NCI-H2107 treated with DMSO at 0.1 percent for 48 hours (cell line): ENCODE measurements around the gene SEC31A.

Experiments
- DNase-seq: peaks from one replicate; lab custom pipeline; 2025; ENCODE audit not compliant: unreplicated experiment; lab: John Stamatoyannopoulos, UW

The SEC31A gene

DNA sequence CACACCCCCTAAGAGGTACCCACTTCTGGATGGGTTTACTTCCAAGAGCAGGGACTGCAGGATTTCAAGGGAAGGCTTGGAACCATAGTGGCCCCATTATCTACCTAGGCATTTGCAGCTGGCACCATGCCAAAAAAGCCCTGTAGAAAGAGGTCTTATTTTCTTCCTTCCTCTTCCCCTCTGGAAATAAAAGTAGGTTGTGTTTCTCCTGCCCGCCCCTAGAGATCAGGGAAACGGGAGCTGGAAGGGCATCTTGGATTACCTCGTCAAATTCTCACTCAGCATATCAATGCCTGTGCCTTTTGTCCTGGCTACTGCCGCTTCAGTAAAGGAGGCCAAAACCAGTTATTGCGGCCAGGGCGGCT, 93.9 kb downstream of the SEC31A start:
- DNase-seq = no peak

DNA sequence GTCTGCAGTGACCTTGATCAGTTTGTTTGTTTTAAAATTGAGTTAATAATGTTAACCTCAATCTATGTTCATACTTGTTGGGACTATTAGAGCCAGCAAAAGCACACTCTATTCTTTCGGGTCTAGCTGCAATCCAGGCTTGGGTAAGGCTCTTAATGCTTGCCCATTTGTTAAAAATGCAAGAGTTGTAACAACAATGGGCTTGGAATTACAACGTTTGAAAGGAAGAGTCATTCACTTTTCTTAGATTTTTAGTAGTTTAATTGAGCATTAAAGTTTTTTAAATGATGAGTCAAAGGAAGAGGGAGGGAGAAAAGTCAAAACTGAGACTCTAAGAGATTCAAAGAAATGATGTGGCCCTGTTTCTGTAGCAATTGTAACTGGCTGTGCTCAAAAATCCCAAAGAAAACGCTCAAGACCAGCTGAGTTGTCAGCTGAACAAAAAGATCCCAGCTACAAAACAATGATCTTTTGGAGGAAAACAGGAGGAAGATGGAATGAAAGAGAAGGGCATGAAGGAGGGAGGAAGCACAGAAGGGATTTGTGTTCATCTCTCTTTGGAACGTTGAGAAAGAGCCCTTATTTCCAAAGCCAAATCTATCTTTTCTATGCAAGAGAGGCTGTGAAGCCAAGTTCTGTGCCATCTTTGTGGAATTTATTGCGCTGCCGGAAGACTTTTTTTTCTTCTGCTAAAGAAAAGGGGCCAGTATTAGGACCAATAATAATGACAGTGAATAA, 97.9 kb downstream of the SEC31A start:
- DNase-seq = no peak

DNA sequence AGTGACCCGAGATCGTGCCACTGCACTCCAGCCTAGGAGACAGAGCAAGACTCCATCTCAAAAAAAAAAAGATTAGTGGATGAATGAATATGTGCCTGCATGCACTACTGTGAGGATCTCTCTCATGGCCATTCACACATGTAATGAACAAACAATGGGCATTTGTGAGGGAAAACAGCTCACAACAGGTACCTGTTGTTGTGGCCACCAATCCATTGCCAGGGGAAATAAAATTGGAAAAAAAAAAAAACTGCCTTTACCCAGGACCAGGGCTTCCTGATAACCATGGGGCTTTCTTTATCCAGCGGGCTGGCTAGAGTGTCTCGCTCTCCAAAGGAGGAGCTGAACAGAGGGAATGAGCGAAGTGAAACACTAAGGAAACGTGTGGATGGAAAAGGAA, 99.8 kb downstream of the SEC31A start:
- DNase-seq = no peak

DNA sequence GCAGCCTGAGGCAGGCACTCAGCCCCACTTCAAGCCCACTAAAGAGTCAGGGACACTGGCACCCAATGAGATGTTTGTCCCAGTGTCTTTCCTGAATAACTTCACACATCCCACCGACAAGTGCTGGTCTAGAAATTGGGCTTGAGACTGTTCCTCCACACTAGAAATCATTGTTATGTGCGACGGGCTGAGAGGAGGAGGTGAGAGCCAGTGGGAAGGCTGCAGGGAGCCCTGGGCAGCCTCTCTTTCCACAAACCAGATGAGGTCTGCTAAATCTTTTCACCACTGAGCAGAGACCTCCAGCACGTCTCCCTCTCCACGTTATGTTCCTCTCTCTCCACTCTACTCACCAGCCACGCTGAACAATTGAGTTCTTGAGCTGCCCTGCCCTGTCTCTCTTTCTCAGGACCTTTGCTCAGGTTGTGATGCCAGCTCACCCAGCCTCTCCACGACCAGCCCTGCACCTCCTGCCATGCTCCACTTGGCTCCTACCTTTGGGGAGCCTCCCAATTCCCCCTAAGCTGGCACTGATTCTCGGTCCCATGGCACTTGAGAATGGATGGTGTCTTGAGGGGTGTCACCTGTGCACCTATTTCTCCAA, 100.8 kb downstream of the SEC31A start:
- no peak for DNase-seq

DNA sequence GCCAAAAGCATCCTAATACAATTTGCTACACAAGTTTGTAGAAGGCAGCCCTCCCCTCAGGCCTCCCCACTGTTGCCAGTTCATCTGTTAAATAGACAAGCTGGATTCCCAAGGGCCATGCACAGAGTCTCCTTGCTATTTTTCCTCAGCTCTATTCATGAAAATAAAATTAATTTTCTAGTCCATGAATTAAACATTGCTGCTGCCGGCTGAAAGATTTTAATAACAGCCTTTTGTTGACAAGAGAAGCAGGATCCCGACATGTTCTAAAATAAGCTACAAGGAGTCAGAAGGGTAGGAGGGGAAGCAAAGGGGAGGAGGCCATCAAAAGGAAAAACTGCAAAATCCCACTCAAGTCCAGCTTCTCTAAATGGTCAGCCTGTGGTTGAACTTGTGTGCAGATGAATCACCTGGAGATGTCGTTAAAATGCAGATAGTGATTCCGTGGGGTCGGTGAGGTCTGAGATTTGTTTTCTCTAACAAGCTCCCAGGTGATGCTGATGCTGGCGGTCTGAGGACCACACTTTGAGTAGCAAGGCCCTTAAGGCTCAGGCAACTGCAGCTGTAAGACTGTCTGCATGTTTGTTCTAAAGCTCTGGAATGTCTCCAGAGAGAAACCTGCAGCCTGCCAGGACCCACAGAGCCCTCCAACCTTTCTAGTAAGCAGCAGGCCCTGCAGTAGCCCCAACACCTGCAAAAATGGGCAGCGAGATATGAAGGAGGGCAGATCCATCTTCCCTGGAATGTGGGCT, 101.8 kb downstream of the SEC31A start:
- no peak for DNase-seq

DNA sequence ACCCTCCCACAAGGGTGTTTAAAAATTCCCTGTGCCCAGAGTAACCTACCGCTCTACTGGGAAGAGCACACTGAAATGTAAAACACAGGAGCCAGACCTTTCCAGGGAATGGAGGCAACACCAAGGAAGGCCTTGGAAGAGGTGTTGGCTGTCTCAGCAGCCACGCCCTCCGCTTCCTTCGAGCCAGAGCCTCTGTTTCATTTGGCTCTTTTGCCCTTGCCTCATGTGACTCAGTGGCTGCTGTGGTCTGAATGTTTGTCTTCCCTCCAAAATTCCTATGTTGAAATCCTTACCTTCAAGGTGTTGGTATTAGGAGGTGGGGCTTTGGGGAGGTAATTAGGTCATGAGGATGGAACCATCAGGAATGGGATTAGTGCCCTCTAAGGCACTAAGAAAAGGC, 103.6 kb downstream of the SEC31A start:
- no peak for DNase-seq

DNA sequence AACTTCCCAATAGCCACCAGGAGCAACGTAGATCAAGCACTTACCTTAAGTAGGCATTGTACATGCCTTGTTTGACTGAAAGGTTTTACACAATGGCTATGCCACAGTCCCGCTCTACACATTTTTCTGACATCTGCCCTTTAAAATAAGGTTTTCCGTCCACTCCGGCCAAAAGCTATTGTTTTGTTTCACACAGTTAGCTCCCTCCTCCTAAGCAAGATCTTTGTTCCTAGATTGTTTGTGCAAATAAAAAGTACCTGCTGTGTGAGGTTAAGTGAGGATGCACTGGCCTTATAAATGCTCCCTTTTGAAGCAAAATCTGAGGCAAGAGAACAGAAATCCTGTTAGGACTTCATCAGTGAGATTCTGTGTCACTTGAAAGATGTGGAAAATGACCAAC, 104.1 kb downstream of the SEC31A start:
- no peak for DNase-seq

DNA sequence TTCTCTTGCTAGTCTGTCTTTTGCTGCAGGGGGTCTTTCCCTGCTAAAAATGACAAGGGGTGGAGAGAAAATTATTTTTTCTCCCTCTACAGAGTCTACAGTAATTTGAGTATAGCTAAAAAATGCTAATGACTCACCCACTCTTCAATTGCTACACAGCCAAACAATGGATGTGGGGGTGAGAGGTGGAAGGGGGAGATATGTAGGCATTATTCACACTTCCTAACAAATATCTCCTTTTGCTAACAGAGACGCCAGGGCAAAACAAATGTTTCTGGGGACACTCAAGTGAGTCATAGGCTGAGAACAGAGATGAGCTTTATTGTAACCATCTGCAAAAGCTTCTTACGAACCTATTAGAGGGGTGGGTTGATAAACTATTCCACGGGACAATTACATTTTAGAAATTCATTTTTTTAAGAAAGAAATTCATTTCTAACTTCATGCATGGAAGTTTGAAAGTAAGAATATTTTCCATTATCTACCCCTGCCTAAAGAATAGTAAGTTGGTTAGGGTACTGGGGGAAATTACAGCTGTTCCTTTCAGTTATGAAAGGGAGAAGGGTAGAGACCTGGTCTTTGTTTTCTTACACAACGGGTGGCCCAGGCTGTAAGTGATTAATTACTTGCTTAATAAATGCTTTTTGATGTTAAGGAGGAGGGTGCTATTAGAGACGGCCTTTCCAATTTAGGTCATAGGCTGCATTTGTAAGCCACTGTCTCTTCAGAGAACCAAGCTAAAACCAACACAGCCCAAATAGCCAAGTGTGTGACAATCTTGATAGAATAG, 105.1 kb downstream of the SEC31A start:
- DNase-seq = no peak

DNA sequence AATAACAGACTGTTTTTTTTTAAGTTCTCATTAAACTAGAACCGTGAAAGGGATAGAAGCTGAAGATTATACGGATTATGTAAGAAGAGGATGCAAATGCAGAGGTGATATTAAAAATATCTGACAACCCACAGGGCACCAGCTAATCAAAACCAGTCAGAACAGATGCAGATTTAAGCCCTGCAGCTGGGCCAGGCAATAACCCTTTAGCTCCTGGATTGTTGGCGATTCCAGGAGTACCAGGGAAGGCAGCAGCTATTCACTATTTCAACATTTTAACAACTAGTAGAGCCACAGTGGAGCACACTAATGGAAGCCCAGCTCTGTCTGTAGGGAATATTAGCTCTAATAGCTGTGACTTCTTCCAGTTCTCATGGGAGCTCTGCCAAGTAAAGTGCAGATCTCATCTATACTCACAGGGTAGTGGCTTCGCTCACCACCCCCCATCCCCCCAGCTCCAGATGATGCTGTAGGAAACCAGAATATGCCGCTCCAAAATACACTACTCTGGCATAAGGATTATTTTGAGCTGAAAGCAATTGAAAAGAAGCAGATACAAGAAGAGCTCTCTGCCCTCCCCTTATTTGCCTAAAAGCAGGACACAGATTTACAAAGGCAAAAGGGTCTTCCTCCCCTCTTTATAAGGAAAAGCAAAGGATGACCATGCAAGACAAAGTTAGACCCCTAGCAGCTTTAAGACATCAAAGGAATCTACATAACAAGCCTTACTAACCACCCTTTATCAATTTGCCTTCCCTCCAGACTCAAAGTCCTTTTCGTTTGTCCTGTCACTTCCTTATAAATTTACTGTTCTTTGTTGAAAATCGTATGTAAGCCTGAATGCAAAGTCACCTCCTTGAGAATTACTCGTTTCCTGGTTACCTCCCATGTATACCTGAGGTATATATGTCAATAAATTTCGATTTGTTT, 106.0 kb downstream of the SEC31A start:
- DNase-seq = no peak

DNA sequence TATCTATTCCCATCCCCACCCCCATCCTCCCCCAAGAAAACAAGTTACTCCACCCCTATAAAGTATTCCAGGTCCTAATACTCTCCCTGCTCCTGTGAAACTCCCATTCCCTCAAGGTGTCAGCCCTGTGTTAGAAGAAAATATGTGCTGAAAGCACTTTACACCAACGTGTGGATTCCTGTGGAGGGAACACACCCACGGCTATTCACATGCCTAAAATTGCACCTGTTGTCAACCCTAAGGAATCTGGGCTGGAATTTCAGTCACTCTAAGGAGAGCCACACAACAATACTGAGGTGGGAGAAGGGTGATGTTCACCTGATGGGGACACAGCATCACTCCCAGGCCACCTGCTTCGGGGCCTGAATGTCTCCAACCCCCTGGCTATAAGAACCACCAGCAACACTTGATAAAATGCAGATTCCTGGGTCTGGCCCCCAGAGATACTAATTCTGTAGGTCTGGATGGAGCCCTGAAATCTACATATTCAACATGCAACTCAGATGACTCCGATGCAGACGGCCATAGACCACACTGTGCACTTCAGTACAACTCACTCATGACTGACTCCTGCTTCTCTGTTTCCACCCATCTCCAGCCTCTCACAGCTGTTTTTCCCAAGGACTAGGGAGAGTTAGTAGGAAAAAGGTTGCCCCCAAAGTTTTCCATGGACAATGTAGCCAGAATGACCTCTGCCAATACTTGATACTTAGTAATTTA, 108.2 kb downstream of the SEC31A start:
- no peak for DNase-seq

DNA sequence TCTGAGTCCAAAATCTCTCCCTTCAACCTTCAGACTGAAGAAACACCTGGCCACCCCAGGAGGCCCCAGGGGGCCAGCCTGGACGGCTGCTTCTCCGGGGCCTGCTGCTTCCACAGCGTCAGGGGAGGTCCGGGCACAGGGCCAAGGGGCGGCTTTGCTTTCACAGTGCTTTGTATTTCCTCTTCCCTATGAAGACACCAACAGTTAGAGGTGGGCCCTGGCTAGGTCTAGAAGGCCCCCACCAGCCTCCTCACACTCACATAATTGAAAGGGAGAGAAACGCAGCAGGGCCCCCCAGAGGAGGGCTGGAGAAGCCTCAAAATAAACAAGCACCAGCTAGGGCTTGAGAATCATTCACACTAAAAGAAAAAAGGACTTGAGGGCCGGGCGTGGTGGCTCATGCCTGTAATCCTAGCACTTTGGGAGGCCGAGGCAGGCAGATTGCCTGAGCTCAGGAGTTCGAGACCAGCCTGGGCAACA, 110.2 kb downstream of the SEC31A start:
- peak; percentile 76 for DNase-seq

DNA sequence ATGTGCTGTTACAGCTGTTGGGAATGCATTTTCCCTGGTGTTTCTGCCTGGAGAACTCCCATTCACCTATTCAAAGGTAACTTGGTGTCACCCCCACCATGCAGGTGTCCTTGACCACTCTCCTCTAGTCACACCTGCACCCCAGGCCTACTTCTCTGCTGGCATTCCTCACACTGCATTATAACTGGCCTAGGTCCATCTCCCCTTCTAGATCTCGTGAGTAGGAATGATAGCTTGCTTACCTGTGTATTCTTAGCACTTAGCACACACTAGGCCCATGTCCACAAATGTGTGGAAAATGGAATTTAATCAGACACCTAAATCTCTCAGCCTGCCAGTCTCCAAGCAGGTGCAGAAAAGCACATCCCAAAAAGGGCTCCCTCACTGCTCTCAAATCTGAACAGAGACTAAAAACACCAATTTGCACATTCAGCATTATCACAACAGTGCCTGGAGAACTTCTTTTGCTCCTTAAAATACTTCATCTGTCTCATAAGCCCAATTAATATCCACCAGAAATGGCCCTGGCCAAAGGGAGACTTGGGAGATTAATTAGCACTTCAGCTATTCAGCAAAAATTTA, 110.7 kb downstream of the SEC31A start:
- DNase-seq = no peak

DNA sequence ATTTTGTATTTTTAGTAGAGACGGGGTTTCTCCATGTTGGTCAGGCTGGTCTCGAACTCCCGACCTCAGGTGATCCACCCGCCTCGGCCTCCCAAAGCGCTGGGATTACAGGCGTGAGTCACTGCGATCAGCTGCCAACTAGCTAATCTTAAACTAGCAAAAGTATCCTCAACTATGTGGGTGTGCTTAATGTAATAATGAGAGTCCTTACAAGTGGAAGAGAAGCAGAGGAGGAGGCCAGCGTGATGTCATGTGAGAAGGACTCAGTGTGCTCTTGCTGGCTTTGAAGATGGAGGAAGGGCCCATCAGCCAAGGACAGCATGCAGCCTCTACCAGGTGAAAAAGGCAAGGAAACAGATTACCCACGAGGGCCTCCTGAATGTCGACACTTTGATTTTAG, 111.9 kb downstream of the SEC31A start:
- no peak for DNase-seq

DNA sequence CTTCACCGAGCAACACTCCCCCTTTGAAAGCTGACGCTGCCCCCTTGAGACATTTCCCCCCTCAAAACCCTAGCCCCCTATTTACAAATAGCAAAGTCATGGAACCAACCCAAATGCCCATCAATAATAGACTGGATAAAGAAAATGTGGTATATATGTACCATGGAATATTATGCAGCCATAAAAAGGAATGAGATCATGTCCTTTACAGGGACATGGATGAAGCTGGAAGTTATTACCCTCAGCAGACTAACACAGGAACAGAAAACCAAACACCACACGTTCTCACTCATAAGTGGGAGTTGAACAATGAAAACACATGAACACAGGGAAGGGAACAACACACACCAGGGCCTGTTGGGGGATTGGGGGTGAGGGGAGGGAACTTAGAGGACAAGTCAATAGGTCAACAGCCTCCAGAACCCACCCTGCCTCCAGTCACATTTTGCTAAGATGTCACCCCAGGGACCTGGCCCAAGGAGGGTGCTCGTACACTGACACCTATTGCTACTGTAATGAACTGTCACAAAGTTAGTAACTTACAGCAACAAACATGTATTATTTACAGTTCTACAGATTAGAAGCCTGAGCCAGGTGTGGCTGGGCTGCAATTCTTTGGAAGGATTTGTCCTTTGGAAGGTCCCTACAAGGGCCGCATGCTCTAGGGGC, 113.0 kb downstream of the SEC31A start:
- DNase-seq = no peak

DNA sequence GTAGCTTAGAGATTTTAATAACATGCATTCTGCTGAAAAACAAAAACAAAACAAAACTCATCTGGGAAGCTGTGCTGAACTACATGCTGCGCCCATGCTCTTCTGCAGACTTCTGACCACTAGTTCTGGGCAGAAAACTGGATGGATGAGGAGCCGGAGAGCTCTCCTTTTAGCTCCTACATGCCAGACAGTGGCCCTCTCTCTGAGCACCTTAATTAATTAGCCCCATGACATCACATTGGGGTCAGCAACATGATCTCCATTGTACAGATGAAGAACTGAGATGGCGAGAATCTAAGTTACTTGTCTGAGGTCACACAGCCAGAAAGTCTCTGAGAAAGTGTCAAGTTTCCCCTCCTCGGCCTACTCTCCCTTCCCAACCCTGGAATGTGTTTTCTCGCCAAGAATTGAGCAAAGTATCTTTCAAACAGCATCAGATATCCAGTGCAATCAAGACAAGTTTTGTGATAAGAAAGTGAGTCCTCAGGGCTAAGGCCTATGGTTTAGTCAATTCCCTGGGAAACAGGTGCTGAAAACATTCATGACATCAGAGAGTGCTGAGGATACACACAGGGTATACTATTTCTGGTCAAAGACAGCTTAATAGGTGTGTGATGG, 113.9 kb downstream of the SEC31A start:
- DNase-seq = no peak

DNA sequence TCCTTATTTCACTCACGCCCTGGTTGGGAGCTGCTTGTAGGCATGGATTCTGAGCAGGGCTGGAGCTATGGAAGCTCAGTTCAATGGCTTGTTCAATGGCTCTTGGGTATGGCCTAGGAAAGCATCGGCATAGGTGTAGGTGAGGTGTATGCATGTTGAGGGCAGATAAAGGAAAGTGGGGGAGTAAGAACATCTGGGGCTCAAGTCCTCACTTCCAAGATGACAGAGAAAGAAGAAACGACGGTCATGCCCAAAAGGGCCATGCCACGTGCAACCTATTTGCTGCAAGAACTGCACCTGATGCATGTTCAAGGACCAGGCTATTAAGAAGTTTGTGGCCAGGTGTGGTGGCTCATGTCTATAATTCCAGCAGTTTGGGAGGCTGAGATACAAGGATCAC, 115.7 kb downstream of the SEC31A start:
- DNase-seq = no peak

DNA sequence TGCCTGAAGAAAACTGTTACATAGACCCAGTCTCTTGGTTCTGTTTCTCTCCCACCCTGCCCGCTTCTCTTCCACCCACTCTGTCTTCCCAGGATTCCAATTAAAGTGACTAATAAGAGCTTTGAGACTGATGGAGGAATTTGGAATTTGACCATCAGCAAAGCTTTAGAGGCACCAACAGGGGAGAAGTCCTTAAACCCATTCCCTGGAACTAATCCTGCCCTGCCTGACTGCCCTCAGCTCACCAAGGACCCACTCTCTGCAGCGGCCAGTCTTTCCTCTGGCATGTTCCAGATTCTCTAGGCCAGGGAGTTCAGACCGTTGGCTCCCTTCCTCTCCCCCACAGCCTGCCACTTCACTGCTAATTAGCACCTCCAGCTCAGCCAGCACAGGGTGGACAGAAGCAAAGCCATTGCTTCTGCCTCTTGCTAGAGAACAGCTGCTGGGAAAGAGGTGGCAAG, 116.2 kb downstream of the SEC31A start:
- DNase-seq = no peak

DNA sequence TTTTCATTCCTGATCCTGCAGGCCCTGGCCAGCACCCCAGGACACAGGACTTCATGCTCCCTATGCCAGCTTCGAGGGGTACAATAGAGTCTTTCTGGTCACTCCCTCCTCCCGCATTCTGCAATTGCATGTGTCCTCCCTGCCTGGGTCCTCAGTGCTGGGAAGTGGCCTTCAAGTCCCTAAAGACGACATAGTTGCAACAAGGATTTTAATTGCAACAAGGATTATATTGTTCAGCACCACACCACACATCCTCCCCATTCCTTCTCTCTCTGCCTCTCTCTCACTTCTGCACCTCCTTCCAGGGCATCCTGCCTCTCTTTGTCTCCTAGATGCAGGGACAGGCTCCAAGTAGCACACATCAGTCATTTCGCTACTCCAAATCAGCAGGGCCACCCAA, 117.9 kb downstream of the SEC31A start:
- DNase-seq = no peak
